Esophagus (tissue), 2 donors: ENCODE results near the gene ITCH. TPM values are rescaled to one million over a fixed set of nuclear protein-coding genes. Genes with fewer than 3 reads are reported as not detected.

ENCODE experiments used
- H3K27ac ChIP-seq, 2 donors: one replicate each; pipeline ENCODE4 v1.5.1; 2013; ENCODE audit warnings: low read depth in 2 of 2, mild to moderate bottlenecking in 2 of 2, inconsistent platforms in 1 of 2, low read length in 1 of 2, moderate library complexity in 1 of 2
- H3K27me3 ChIP-seq, 2 donors: one replicate each; pipeline ENCODE4 v1.6.1; 2013; ENCODE audit warnings: low read length in 2 of 2, control low read depth in 1 of 2, mild to moderate bottlenecking in 1 of 2; ENCODE audit not compliant: insufficient read depth in 2 of 2, control insufficient read depth in 1 of 2
- H3K36me3 ChIP-seq, 2 donors: one replicate each; pipeline ENCODE4 v1.6.1; 2013; ENCODE audit warnings: low read length in 1 of 2; ENCODE audit not compliant: control insufficient read depth in 2 of 2, insufficient read depth in 2 of 2
- H3K4me1 ChIP-seq, 2 donors: one replicate each; pipeline ENCODE4 v1.6.1; 2013; ENCODE audit warnings: low read length in 1 of 2; ENCODE audit not compliant: control insufficient read depth in 2 of 2, insufficient read depth in 2 of 2
- H3K4me3 ChIP-seq, 2 donors: one replicate each; pipeline ENCODE4 v1.5.1; 2013; ENCODE audit warnings: low read length in 2 of 2, mild to moderate bottlenecking in 2 of 2, low read depth in 1 of 2, moderate library complexity in 1 of 2
- H3K9me3 ChIP-seq, 2 donors: one replicate each; pipeline ENCODE4 v1.6.1; 2013; ENCODE audit warnings: mild to moderate bottlenecking in 2 of 2, low read depth in 1 of 2, low read length in 1 of 2, moderate library complexity in 1 of 2; ENCODE audit not compliant: control insufficient read depth in 2 of 2, insufficient read depth in 1 of 2
- WGBS, 2 donors: extraction: QIAGEN DNeasy Blood & Tissue Kit; methylation state at CpG; one replicate each; pipeline ENCODE4 v1.1.7; 2013; 5-methylcytosine and 5-hydroxymethylcytosine counted together
- polyA plus RNA-seq, 2 donors: library from polyadenylated mRNA; stranded (reverse); fragments of 200-250 nt; gene quantifications; one replicate each; pipeline ENCODE4 v1.2.3, GENCODE V29; 2013
- donor health status: healthy with polysubstance abuse.
- donor health status: Bipolar disorder and iron deficiency.

ITCH gene
- polyA plus RNA-seq, 2 donors: 19.3 to 19.7 TPM

- 55 to 64% methylated on average over 40 to 43 of the region's 43 CpGs for WGBS, 2 donors
- H3K27me3 ChIP-seq: no peaks in the 10 kb centered on the region
- H3K27ac ChIP-seq: peak overlapping the region; percentile 85 to 90
- H3K4me3 ChIP-seq: peak overlapping the region in 1 of 2 donors; percentile 45
- H3K9me3 ChIP-seq: no peaks in the 10 kb centered on the region
- H3K36me3 ChIP-seq: no peaks in the 10 kb centered on the region
- H3K4me1 ChIP-seq: no peaks in the 10 kb centered on the region
These were observed 196.5 kb downstream of the ITCH start for GRCh38 chr20:34559311-34560140.

- no peaks in the 10 kb centered on the region for H3K4me1 ChIP-seq
- no peak overlapping the region for H3K4me3 ChIP-seq
- H3K27me3 ChIP-seq: no peaks in the 10 kb centered on the region
- H3K36me3 ChIP-seq: no peaks in the 10 kb centered on the region
- WGBS, 2 donors: 75 to 77% methylated on average over 12 of the region's 12 CpGs
- peak overlapping the region in 1 of 2 donors; percentile 90 for H3K27ac ChIP-seq
- H3K9me3 ChIP-seq: no peaks in the 10 kb centered on the region
These were observed 197.1 kb downstream of the ITCH start for GRCh38 chr20:34560141-34560523.

GRCh38 chr20:34560614-34561013 lies 197.5 kb downstream of the ITCH start:
- H3K36me3 ChIP-seq: no peaks in the 10 kb centered on the region
- no peaks in the 10 kb centered on the region for H3K27me3 ChIP-seq
- WGBS, 2 donors: 86 to 89% methylated on average over 7 of the region's 7 CpGs
- peak overlapping the region in 1 of 2 donors; percentile 15 for H3K27ac ChIP-seq
- no peaks in the 10 kb centered on the region for H3K4me1 ChIP-seq
- H3K4me3 ChIP-seq: no peak overlapping the region
- no peaks in the 10 kb centered on the region for H3K9me3 ChIP-seq

Other genes with a start within 250 kb of the ITCH start
- gene ASIP, start 121.8 kb upstream of the ITCH start, polyA plus RNA-seq: under 1 TPM in 1 of 2 donors, not detected in 1; 0.07 TPM
- 100 to 1,000 TPM; 113 to 147 TPM for gene AHCY, start 59.9 kb upstream of the ITCH start, polyA plus RNA-seq
- 100 to 1,000 TPM; 140 to 189 TPM for gene DYNLRB1, start 153.1 kb downstream of the ITCH start, polyA plus RNA-seq
- gene MAP1LC3A, start 195.4 kb downstream of the ITCH start, polyA plus RNA-seq: 10 to 100 TPM; 28.7 to 29.5 TPM